Measurements from ENCODE around the gene METTL9. TPM values are rescaled to one million over a fixed set of nuclear protein-coding genes. Genes with fewer than 3 reads are reported as not detected.
A peak's percentile ranks its signal among the peaks of the same experiment; 100 is the strongest.

METTL9 gene
- total and polyA plus RNA-seq, 8 donors: 10.2 to 55.2 (median 33.1) TPM

DNA sequence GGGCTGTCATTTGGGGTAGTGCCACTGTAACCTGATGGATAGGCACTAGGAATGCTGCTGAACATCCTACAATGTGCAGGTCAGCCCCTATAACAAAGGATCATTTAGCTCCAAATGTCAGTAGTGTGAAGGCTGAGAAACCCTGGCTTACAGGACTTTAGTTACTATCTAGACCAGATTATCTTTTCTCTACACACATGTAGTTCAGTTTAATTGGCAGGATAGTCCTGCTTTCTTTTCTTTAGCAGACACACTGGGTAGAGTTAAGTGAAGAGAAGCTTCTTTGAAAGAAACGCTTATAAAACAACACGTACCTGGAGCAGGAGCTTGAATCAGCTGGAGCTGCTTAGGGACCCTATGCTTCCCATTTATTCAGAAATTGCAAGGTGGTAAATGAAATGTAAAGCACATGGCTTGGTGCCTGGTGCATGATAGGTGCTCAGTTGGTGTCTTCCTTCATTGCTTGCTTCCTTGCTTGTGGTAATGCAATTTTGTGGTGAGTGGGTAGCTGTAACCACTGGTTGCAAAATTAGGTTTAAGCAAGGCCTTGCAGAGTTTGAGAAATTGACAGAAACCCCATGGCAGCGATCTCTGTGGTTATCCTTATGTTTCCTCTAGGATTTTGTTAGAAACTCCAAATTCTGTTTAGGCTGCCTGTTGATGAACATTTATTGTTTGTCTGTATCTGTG, 9.4 kb downstream of the METTL9 start:
- ATAC-seq (no peak), FAIRE-seq (no peak), DNase-seq (no peak)
- Histone ChIP-seq H3K4me1 (peaks cover 18 to 22% (median 20%) of the 10 kb centered on the region in 3 donors), H3K27ac (no peak overlapping the region), H3K4me3 (no peak overlapping the region), H3K9me3 (no peaks in the 10 kb centered on the region), H3K36me3 (no peaks in the 10 kb centered on the region), H3K27me3 (no peaks in the 10 kb centered on the region)
- intact Hi-C loops (cut with DNase I): no loop called here
- 89 to 92% methylated on average over 3 of the region's 3 CpGs for WGBS, 2 donors
- TF ChIP-seq, protein P1, sequence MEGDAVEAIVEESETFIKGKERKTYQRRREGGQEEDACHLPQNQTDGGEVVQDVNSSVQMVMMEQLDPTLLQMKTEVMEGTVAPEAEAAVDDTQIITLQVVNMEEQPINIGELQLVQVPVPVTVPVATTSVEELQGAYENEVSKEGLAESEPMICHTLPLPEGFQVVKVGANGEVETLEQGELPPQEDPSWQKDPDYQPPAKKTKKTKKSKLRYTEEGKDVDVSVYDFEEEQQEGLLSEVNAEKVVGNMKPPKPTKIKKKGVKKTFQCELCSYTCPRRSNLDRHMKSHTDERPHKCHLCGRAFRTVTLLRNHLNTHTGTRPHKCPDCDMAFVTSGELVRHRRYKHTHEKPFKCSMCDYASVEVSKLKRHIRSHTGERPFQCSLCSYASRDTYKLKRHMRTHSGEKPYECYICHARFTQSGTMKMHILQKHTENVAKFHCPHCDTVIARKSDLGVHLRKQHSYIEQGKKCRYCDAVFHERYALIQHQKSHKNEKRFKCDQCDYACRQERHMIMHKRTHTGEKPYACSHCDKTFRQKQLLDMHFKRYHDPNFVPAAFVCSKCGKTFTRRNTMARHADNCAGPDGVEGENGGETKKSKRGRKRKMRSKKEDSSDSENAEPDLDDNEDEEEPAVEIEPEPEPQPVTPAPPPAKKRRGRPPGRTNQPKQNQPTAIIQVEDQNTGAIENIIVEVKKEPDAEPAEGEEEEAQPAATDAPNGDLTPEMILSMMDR (IDR thresholded peaks at IDR 0.05): no peak

DNA sequence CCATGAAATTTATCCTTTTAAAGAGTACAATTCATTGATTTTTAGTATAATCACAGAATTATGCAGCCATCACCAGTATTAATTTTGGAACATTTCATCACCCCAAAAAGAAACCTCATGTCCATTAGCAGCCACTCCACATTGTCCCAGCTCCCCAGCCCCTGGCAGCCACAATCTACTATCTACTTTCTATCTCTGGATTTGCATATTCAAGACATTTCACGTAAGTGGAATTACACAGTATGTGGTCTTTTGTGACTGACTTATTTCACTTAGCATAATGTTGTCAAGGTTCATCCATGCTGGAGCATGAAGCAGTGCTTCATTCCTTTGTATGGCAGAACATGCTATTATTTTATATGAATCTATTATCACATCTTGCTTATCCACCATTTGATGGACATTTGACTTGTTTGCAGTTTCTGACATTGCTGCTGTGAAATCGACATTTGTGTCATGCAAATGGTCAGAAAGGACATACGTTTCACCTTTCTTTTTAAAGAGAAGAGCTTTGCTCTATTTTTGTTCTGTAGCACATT, 10.7 kb downstream of the METTL9 start:
- intact Hi-C loops (cut with DNase I): no loop called here
- no peak overlapping the region for H3K27ac ChIP-seq
- H3K4me3 ChIP-seq: no peak overlapping the region
- TF ChIP-seq, protein P1 (IDR thresholded peaks at IDR 0.05): no peak
- ATAC-seq (no peak), FAIRE-seq (no peak), DNase-seq (no peak)
- H3K4me1 ChIP-seq: peaks cover 18 to 22% (median 20%) of the 10 kb centered on the region in 3 donors
- H3K36me3 ChIP-seq: no peaks in the 10 kb centered on the region
- H3K9me3 ChIP-seq: no peaks in the 10 kb centered on the region
- 72 to 79% methylated on average over 3 of the region's 3 CpGs for WGBS, 2 donors
- H3K27me3 ChIP-seq: no peaks in the 10 kb centered on the region

DNA sequence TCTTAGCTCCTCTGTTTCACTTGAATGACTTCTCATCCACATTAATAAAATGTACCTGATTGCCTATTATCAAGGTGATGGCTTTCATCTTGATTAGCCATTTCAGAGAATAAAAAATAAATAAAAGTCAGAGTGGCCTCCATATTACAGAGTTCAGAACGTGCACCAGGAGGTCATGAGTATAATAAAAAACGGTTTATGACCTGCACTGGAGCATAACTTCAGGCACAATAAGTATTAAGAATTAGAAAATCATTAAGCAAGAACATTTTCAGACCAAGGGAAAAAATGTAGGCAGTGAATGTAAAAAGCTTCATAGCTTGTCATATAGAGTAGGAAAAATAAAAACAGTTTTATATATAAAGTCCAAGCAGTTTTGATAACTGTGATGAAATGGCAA, 11.4 kb downstream of the METTL9 start:
- WGBS, 2 donors: 50 to 58% methylated on average over 2 of the region's 2 CpGs
- intact Hi-C loops (cut with DNase I): no loop called here
- no peak for DNase-seq
- TF ChIP-seq, protein P1 (IDR thresholded peaks at IDR 0.05): no peak
- Histone ChIP-seq H3K27me3 (no peaks in the 10 kb centered on the region), H3K36me3 (no peaks in the 10 kb centered on the region), H3K9me3 (no peaks in the 10 kb centered on the region), H3K27ac (no peak overlapping the region), H3K4me3 (no peak overlapping the region), H3K4me1 (peaks cover 14 to 22% (median 20%) of the 10 kb centered on the region in 3 donors)
- no peak for FAIRE-seq
- ATAC-seq: no peak

DNA sequence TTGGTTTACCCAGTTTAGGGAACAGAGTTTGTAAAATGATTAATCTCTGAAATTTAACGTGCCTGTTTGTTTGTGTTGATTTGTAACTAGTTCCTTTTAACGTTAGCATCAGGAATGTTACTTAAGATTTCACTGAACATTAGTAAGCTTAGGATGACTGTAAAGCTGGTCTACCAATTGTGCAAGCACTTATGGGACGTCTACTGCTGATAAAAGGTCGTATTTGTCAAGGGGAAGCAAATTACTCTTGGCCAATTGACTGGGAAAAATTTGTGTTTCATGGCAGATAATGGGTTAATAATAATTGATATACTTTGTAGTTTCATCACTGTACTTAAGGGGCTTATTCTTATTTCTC, 11.8 kb downstream of the METTL9 start:
- TF ChIP-seq, protein P1 (IDR thresholded peaks at IDR 0.05): no peak
- intact Hi-C loops (cut with DNase I): no loop called here
- DNase-seq (no peak), ATAC-seq (peak in 1 of 4 donors; percentile 44), FAIRE-seq (no peak)
- no peaks in the 10 kb centered on the region for H3K9me3 ChIP-seq
- H3K27ac ChIP-seq: no peak overlapping the region
- no peak overlapping the region for H3K4me3 ChIP-seq
- 16% methylated on average over 4 of the region's 4 CpGs for WGBS, 2 donors
- peaks cover 14 to 22% (median 20%) of the 10 kb centered on the region in 3 donors for H3K4me1 ChIP-seq
- H3K36me3 ChIP-seq: no peaks in the 10 kb centered on the region
- no peaks in the 10 kb centered on the region for H3K27me3 ChIP-seq

All from pancreas (tissue), 10 donors.